HCT116 (cell line): ENCODE data around the gene ESR1. TPM values are rescaled to one million over a fixed set of nuclear protein-coding genes. Genes with fewer than 3 reads are reported as not detected.

Source experiments
- ATAC-seq: fragments of 200-7000 bp; cut with Tn5 transposase; 2 replicates; pipeline ENCODE4 v1.9.1; 2020; ENCODE audit warnings: mild to moderate bottlenecking, moderate library complexity
- BruUV-seq: library from RNA; stranded (reverse); fragments of 400-500 nt; replicated peaks from 2 replicates; lab custom pipeline; 2021; lab: Mats Ljungman, UMichigan
- CTCF ChIA-PET: fragments of 300-600 bp; sonication (Branson Sonifier 250); formaldehyde crosslinking; loops from one replicate; lab custom pipeline; 2021; ENCODE audit warnings: antibody characterized with exemption; lab: Charles Lee
- POLR2A ChIA-PET: fragments of 300-600, 350-600 bp; sonication (Branson Sonifier 250); formaldehyde crosslinking; loops from one replicate; lab custom pipeline; 2021; ENCODE audit warnings: antibody characterized with exemption; lab: Charles Lee
- RAD21 ChIA-PET, 2 experiments: fragments of 300-600 bp; sonication (Branson Sonifier 250); formaldehyde crosslinking; loops; one replicate each; lab custom pipeline; 2023; ENCODE audit warnings: low total read pairs in 2 of 2; ENCODE audit not compliant: uncharacterized antibody in 2 of 2, unreplicated experiment in 2 of 2, low non-redundant PET in 1 of 2; lab: Charles Lee
- DNase-seq: peaks from one replicate; pipeline ENCODE4 v3.0.0-alpha.2; 2010; ENCODE audit warnings: low read depth, low spot score
- H2AFZ ChIP-seq: fragments of 200-600 bp; shearing (Covaris generic), sonication (generic); 2 replicates; pipeline ENCODE4 v1.6.1; 2017; ENCODE audit warnings: low read depth, mixed run types, mixed read lengths, antibody characterized with exemption, low read length; ENCODE audit not compliant: poor library complexity, severe bottlenecking
- H3K27ac ChIP-seq: 2 replicates; pipeline ENCODE4 v1.5.1; 2012; ENCODE audit warnings: low read depth, low read length
- H3K27me3 ChIP-seq: fragments of 200-600 bp; sonication (generic); 2 replicates; pipeline ENCODE4 v1.6.1; 2016; ENCODE audit warnings: mixed run types, low read length, mixed read lengths; ENCODE audit not compliant: insufficient read depth
- H3K36me3 ChIP-seq, 2 experiments: fragments of 200-500 bp in 1 of 2; fragments of 200-600 bp in 1 of 2; sonication (Bioruptor generic) in 1 of 2; sonication (generic) in 1 of 2; 2 replicates each; pipeline versions ENCODE4 v1.5.1 to v1.6.1; 2014 to 2016; ENCODE audit warnings: low read length in 2 of 2, inconsistent platforms in 1 of 2, mixed read lengths in 1 of 2, mixed run types in 1 of 2; ENCODE audit not compliant: insufficient read depth in 2 of 2, control insufficient read depth in 1 of 2
- H3K4me1 ChIP-seq, 2 experiments: fragments of 200-600 bp in 1 of 2; sonication (generic) in 1 of 2; 2 replicates each; pipeline versions ENCODE4 v1.5.1 to v1.6.1; 2012 to 2017; ENCODE audit warnings: low read length in 2 of 2, inconsistent platforms in 1 of 2, mild to moderate bottlenecking in 1 of 2, mixed read lengths in 1 of 2, mixed run types in 1 of 2, moderate library complexity in 1 of 2; ENCODE audit not compliant: insufficient read depth in 2 of 2, control insufficient read depth in 1 of 2
- H3K4me2 ChIP-seq: fragments of 200-600 bp; sonication (generic); 2 replicates; pipeline ENCODE4 v1.6.1; 2017; ENCODE audit warnings: mixed run types, low read length, mixed read lengths
- H3K4me3 ChIP-seq, 2 experiments: fragments of 200-600 bp in 1 of 2; sonication (generic) in 1 of 2; replicated peaks in 1 of 2; 2 replicates each; pipeline ENCODE4 v1.5.1; 2011 to 2016; ENCODE audit warnings: low read length in 2 of 2, control low read depth in 1 of 2, low read depth in 1 of 2, mild to moderate bottlenecking in 1 of 2, mixed read lengths in 1 of 2, mixed run types in 1 of 2
- H3K79me2 ChIP-seq: fragments of 200-600 bp; sonication (generic); 2 replicates; pipeline ENCODE4 v1.6.1; 2017; ENCODE audit warnings: mild to moderate bottlenecking, mixed run types, low read length, moderate library complexity, mixed read lengths; ENCODE audit not compliant: insufficient read depth
- H3K9ac ChIP-seq: fragments of 200-600 bp; sonication (generic); 2 replicates; pipeline ENCODE4 v1.6.1; 2016; ENCODE audit warnings: low read length, mixed read lengths
- H3K9me2 ChIP-seq: fragments of 200-600 bp; sonication (generic), shearing (Covaris generic); 2 replicates; pipeline ENCODE4 v1.6.1; 2017; ENCODE audit warnings: mixed run types, mild to moderate bottlenecking, moderate library complexity; ENCODE audit not compliant: insufficient read depth
- H3K9me3 ChIP-seq, 2 experiments: fragments of 200-500 bp in 1 of 2; fragments of 200-600 bp in 1 of 2; sonication (Bioruptor generic) in 1 of 2; sonication (generic) in 1 of 2; 2 replicates each; pipeline ENCODE4 v1.6.1; 2014 to 2017; ENCODE audit warnings: low read length in 2 of 2, mixed read lengths in 2 of 2, inconsistent platforms in 1 of 2, low read depth in 1 of 2, mild to moderate bottlenecking in 1 of 2, mixed run types in 1 of 2, moderate library complexity in 1 of 2; ENCODE audit not compliant: control insufficient read depth in 1 of 2, insufficient read depth in 1 of 2
- H4K20me1 ChIP-seq: fragments of 200-600 bp; sonication (generic), shearing (Covaris generic); 2 replicates; pipeline ENCODE4 v1.6.1; 2017; ENCODE audit warnings: mixed run types, mild to moderate bottlenecking, moderate library complexity; ENCODE audit not compliant: insufficient read depth
- CEBPB ChIP-seq: IDR thresholded peaks from 2 replicates; pipeline ENCODE4 v1.6.1; 2012; ENCODE audit warnings: low read depth
- EGR1 ChIP-seq: IDR thresholded peaks from 2 replicates; pipeline ENCODE4 v1.6.1; 2012; ENCODE audit warnings: low read depth
- ELF1 ChIP-seq: IDR thresholded peaks from 2 replicates; pipeline ENCODE4 v1.6.1; 2012; ENCODE audit warnings: low read depth, borderline replicate concordance
- SIN3A ChIP-seq: IDR thresholded peaks from 2 replicates; pipeline ENCODE4 v1.6.1; 2012; ENCODE audit warnings: low read depth
- ZBTB33 ChIP-seq: IDR thresholded peaks from 2 replicates; pipeline ENCODE4 v1.6.1; 2011; ENCODE audit warnings: mild to moderate bottlenecking, low read length, moderate library complexity; ENCODE audit not compliant: insufficient replicate concordance; ENCODE audit errors: extremely low read depth
- ZNF274 ChIP-seq: fragments of 200-500 bp; sonication (Bioruptor generic); IDR thresholded peaks from 2 replicates; pipeline ENCODE4 v1.6.1; 2014; ENCODE audit warnings: mild to moderate bottlenecking, low read depth, low read length, inconsistent platforms
- intact Hi-C: fragments of 100-400 bp; cut with micrococcal nuclease; formaldehyde crosslinking; loops from 2 replicates; pipeline ENCODE4 v1.10.0; 2022
- total RNA-seq: library from RNA; stranded (reverse); gene quantifications from one replicate; pipeline ENCODE4 v1.2.1, GENCODE V29; 2021; ENCODE audit not compliant: unreplicated experiment
- TF ChIP-seq, protein P1 (sequence below): IDR thresholded peaks from 2 replicates; pipeline ENCODE4 v1.6.1; 2012
- TF ChIP-seq, protein P2 (sequence below): IDR thresholded peaks from 2 replicates; pipeline ENCODE4 v1.6.1; 2012; ENCODE audit warnings: low read depth

Gene ESR1
- total RNA-seq, 1 experiment from 2014 or later: 0.17 TPM

- TF ChIP-seq, protein P1, sequence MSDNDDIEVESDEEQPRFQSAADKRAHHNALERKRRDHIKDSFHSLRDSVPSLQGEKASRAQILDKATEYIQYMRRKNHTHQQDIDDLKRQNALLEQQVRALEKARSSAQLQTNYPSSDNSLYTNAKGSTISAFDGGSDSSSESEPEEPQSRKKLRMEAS: no peak
Observed at GRCh38 chr6:152170702-152171667, 363.5 kb downstream of the ESR1 start (continued).

DNA sequence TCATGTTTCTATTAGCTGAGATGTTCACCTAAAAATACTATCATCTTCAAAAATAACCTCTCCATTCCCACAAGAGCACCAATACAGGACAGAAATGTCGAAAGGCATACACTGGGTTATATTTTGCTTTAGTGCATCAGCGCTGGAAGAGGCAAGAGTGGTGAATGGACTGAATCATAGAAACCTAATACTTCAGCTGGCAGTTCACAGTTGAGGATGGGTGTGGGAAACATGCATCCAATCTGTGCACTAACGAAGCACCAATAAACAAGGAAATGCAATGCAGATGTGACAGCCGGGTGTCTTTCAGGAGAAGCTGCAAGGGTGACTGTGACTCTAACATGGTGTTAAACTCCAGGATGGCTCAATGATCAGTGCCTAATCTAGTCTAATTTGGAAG is 365.8 kb downstream of the ESR1 start:
- no peaks in the 10 kb centered on the region for H3K27me3 ChIP-seq
- H3K36me3 ChIP-seq: no peaks in the 10 kb centered on the region
- ChIA-PET POLR2A (no interaction called here), RAD21 (no interaction called here), CTCF (no interaction called here)
- no peak overlapping the region for H3K4me3 ChIP-seq
- no peak overlapping the region for H3K9ac ChIP-seq
- no peaks in the 10 kb centered on the region for H3K9me3 ChIP-seq
- no peak for ATAC-seq
- H2AFZ ChIP-seq: no peak overlapping the region
- H3K27ac ChIP-seq: no peak overlapping the region
- H4K20me1 ChIP-seq: no peaks in the 10 kb centered on the region
- no peak for DNase-seq
- no peaks in the 10 kb centered on the region for H3K9me2 ChIP-seq
- H3K4me1 ChIP-seq: no peaks in the 10 kb centered on the region
- TF ChIP-seq ZNF274: no peak
- H3K79me2 ChIP-seq: no peaks in the 10 kb centered on the region
- no peak overlapping the region for H3K4me2 ChIP-seq
- intact Hi-C loops: no loop called here
- no TSS peak for BruUV-seq

DNA sequence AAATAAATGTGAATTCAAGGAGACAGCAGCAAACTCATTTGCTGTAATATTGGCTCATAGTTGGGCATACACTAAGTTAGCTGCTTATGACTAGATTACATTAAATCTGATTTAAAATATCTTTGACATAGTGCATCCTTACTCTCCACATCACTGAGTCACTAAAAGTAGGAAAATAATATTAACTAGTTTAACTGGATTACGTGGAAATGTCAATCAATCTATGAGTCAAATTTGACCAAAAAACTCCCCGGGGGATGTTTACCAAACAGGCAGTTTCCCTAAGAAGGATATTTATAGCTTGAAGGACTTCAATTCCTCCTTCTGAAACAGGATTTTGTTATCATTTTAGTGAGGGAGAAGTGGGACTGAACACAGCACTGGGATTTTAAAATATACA is 366.5 kb downstream of the ESR1 start:
- Histone ChIP-seq H3K4me2 (no peak overlapping the region), H3K9me3 (no peaks in the 10 kb centered on the region), H3K9me2 (no peaks in the 10 kb centered on the region), H3K36me3 (no peaks in the 10 kb centered on the region), H3K4me1 (no peaks in the 10 kb centered on the region), H4K20me1 (no peaks in the 10 kb centered on the region), H3K27me3 (no peaks in the 10 kb centered on the region), H3K79me2 (no peaks in the 10 kb centered on the region), H3K4me3 (no peak overlapping the region), H2AFZ (no peak overlapping the region), H3K27ac (no peak overlapping the region), H3K9ac (no peak overlapping the region)
- CTCF ChIA-PET: no interaction called here
- intact Hi-C loops: no loop called here
- no TSS peak for BruUV-seq
- RAD21 ChIA-PET: no interaction called here
- DNase-seq (no peak), ATAC-seq (no peak)
- POLR2A ChIA-PET: no interaction called here
- TF ChIP-seq CEBPB: no peak
- TF ChIP-seq ZBTB33: no peak
- TF ChIP-seq SIN3A: no peak
- TF ChIP-seq, protein P2, sequence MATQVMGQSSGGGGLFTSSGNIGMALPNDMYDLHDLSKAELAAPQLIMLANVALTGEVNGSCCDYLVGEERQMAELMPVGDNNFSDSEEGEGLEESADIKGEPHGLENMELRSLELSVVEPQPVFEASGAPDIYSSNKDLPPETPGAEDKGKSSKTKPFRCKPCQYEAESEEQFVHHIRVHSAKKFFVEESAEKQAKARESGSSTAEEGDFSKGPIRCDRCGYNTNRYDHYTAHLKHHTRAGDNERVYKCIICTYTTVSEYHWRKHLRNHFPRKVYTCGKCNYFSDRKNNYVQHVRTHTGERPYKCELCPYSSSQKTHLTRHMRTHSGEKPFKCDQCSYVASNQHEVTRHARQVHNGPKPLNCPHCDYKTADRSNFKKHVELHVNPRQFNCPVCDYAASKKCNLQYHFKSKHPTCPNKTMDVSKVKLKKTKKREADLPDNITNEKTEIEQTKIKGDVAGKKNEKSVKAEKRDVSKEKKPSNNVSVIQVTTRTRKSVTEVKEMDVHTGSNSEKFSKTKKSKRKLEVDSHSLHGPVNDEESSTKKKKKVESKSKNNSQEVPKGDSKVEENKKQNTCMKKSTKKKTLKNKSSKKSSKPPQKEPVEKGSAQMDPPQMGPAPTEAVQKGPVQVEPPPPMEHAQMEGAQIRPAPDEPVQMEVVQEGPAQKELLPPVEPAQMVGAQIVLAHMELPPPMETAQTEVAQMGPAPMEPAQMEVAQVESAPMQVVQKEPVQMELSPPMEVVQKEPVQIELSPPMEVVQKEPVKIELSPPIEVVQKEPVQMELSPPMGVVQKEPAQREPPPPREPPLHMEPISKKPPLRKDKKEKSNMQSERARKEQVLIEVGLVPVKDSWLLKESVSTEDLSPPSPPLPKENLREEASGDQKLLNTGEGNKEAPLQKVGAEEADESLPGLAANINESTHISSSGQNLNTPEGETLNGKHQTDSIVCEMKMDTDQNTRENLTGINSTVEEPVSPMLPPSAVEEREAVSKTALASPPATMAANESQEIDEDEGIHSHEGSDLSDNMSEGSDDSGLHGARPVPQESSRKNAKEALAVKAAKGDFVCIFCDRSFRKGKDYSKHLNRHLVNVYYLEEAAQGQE: no peak
- TF ChIP-seq ELF1: no peak
- no peak for TF ChIP-seq EGR1
